Thyroid gland (tissue), 4 donors: Measurements from ENCODE around the gene TBPL2.

Experiments
- POLR2A ChIP-seq, 2 donors: fragments of 450-650 bp; IDR thresholded peaks; one replicate each; pipeline ENCODE4 v1.6.1; 2017; ENCODE audit warnings: antibody characterized with exemption in 2 of 2, mild to moderate bottlenecking in 2 of 2, moderate library complexity in 1 of 2
- TF ChIP-seq, protein P1 (sequence below), 6 experiments: fragments of 200-600 bp in 3 of 6; fragments of 450-650 bp in 3 of 6; sonication (generic) in 3 of 6; IDR thresholded peaks; one replicate each; pipeline ENCODE4 v1.5.1; 2016 to 2019; ENCODE audit warnings: antibody characterized with exemption in 6 of 6, mild to moderate bottlenecking in 2 of 6, inconsistent platforms in 1 of 6, moderate library complexity in 1 of 6

DNA sequence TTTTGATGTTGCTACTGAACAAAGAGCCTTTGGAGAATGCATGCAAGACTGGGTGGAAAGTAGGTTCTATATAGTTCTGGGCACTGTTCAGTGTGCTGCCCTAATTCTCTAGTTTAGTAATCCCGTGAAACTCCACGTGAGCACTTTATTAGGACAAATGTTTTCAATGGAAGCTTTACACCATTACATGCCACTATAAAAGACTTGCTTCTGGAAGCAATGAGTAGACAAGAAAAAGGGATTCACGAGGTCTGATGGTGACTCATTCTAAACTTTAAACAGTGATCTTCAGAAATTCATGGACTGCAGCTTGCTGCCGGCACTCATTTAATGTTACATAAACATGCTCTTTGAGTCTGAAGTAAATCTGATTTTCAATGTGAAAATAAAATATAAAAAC, 51.1 kb downstream of the TBPL2 start:
- TF ChIP-seq POLR2A (IDR thresholded peaks at IDR 0.05), result no peak
- TF ChIP-seq, protein P1, sequence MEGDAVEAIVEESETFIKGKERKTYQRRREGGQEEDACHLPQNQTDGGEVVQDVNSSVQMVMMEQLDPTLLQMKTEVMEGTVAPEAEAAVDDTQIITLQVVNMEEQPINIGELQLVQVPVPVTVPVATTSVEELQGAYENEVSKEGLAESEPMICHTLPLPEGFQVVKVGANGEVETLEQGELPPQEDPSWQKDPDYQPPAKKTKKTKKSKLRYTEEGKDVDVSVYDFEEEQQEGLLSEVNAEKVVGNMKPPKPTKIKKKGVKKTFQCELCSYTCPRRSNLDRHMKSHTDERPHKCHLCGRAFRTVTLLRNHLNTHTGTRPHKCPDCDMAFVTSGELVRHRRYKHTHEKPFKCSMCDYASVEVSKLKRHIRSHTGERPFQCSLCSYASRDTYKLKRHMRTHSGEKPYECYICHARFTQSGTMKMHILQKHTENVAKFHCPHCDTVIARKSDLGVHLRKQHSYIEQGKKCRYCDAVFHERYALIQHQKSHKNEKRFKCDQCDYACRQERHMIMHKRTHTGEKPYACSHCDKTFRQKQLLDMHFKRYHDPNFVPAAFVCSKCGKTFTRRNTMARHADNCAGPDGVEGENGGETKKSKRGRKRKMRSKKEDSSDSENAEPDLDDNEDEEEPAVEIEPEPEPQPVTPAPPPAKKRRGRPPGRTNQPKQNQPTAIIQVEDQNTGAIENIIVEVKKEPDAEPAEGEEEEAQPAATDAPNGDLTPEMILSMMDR (IDR thresholded peaks at IDR 0.05), result no peak
